ENCODE data around the gene JPH4. TPM values are rescaled to one million over a fixed set of nuclear protein-coding genes. Genes with fewer than 3 reads are reported as not detected.
A peak's percentile ranks its signal among the peaks of the same experiment; 100 is the strongest.

JPH4 gene
- total RNA-seq, 1 experiment from 2014 or later = 6.8 TPM

- no peak overlapping the region for H3K27ac Mint-ChIP-seq
- H3K14ac ChIP-seq (ENCODE audit: insufficient read depth, low read length) = no peak overlapping the region
- H3K4me1 ChIP-seq (ENCODE audit: insufficient read depth, low read length) = peaks cover 3% of the 10 kb centered on the region; the same call in 1 of the 2 replicates
- no peak overlapping the region for H3K27ac ChIP-seq (ENCODE audit: insufficient read length, low read depth, low read length)
- no peak overlapping the region for H2BK15ac ChIP-seq (ENCODE audit: low read depth, low read length)
- no peak overlapping the region for H3K56ac ChIP-seq (ENCODE audit: insufficient read length, low read depth, low read length)
- H3K79me1 ChIP-seq (ENCODE audit: insufficient read depth, low read depth, low read length, poor library complexity, severe bottlenecking) = no peaks in the 10 kb centered on the region
- H3K36me3 Mint-ChIP-seq (ENCODE audit: insufficient read depth in 1 of 3, low read depth in 3 of 3) = peaks cover 0 to 2% (median 0%) of the 10 kb centered on the region in 3 experiments; a peak in 1 of 7 replicates
- H3T11ph ChIP-seq (ENCODE audit: low read length) = no peak overlapping the region
- H2BK120ac ChIP-seq (ENCODE audit: low read depth, low read length, poor library complexity, severe bottlenecking) = no peak overlapping the region
- no peak overlapping the region for H3K9ac ChIP-seq (ENCODE audit: extremely low read depth, insufficient read length, low read length)
- no peak overlapping the region for H3K18ac ChIP-seq (ENCODE audit: insufficient read length, low read depth, low read length)
- H4K20me1 ChIP-seq (ENCODE audit: control insufficient read depth, insufficient read depth, insufficient read length) = no peaks in the 10 kb centered on the region
- no peak overlapping the region for H2AK5ac ChIP-seq (ENCODE audit: insufficient read length, low read length)
- H3K4ac ChIP-seq (ENCODE audit: low read depth, low read length) = no peak overlapping the region
- H3K27me3 ChIP-seq (ENCODE audit: insufficient read depth, low read length) = peaks cover 7% of the 10 kb centered on the region; the same call in 1 of the 2 replicates
- no peak overlapping the region for H2BK5ac ChIP-seq (ENCODE audit: insufficient read length, low read length)
- H4K8ac ChIP-seq (replicated peaks; ENCODE audit: insufficient read length, low read depth, low read length) = no peak overlapping the region
- H3K4me1 Mint-ChIP-seq = peaks cover 17 to 32% of the 10 kb centered on the region in 2 experiments
- peaks cover 3 to 12% of the 10 kb centered on the region in 2 experiments for H3K9me3 Mint-ChIP-seq
- H3K23ac ChIP-seq (ENCODE audit: insufficient read length, low read depth, low read length) = no peak overlapping the region
- H3K4me2 ChIP-seq (ENCODE audit: insufficient read depth, insufficient read length, low read length) = no peak overlapping the region
- WGBS (ENCODE audit: extremely low coverage, insufficient read length, low lambda C conversion rate) = no CpG with 5 or more reads among the region's 8 CpGs
- no peak overlapping the region for H4K5ac ChIP-seq (ENCODE audit: insufficient read length, low read depth, low read length)
- no peak overlapping the region for H4K91ac ChIP-seq (ENCODE audit: insufficient read length, low read depth, low read length)
- peak; percentile 75 for DNase-seq
- peaks cover 28% of the 10 kb centered on the region for H3K23me2 ChIP-seq (ENCODE audit: insufficient read length, low read depth, low read length, poor library complexity, severe bottlenecking)
- H3K27me3 Mint-ChIP-seq (ENCODE audit: low read depth) = peaks cover 63% of the 10 kb centered on the region
- TF ChIP-seq, protein P1, sequence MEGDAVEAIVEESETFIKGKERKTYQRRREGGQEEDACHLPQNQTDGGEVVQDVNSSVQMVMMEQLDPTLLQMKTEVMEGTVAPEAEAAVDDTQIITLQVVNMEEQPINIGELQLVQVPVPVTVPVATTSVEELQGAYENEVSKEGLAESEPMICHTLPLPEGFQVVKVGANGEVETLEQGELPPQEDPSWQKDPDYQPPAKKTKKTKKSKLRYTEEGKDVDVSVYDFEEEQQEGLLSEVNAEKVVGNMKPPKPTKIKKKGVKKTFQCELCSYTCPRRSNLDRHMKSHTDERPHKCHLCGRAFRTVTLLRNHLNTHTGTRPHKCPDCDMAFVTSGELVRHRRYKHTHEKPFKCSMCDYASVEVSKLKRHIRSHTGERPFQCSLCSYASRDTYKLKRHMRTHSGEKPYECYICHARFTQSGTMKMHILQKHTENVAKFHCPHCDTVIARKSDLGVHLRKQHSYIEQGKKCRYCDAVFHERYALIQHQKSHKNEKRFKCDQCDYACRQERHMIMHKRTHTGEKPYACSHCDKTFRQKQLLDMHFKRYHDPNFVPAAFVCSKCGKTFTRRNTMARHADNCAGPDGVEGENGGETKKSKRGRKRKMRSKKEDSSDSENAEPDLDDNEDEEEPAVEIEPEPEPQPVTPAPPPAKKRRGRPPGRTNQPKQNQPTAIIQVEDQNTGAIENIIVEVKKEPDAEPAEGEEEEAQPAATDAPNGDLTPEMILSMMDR (conservative IDR thresholded peaks at IDR 0.05) = peak; percentile 27; the same call in 2 of the 3 replicates
- H2BK20ac ChIP-seq (ENCODE audit: low read depth, low read length, poor library complexity, severe bottlenecking) = no peak overlapping the region
- no peak overlapping the region for H2AFZ ChIP-seq (ENCODE audit: low read length)
- H3K9me3 ChIP-seq (ENCODE audit: control insufficient read depth, low read depth, low read length) = no peaks in the 10 kb centered on the region
- H2BK12ac ChIP-seq (ENCODE audit: insufficient read length, low read depth, low read length) = no peak overlapping the region
- H3K79me2 ChIP-seq (ENCODE audit: insufficient read depth, low read length) = no peaks in the 10 kb centered on the region
- H3K4me3 Mint-ChIP-seq = no peak overlapping the region
Measured at GRCh38 chr14:23580948-23581281, 2.3 kb upstream of the JPH4 start.

All from H9 (cell line).